Measurements from ENCODE around the gene CPA3. TPM values are rescaled to one million over a fixed set of nuclear protein-coding genes. Genes with fewer than 3 reads are reported as not detected.

CPA3 gene
- total RNA-seq, 1 donor = 1.2 TPM

Other genes with a start within 250 kb of the CPA3 start
- gene AGTR1, start 167.4 kb upstream of the CPA3 start, total RNA-seq = 0.10 TPM
- gene CPB1, start 37.5 kb upstream of the CPA3 start, total RNA-seq = not detected
- gene GYG1, start 126.2 kb downstream of the CPA3 start, total RNA-seq = 33.4 TPM
- gene HLTF, start 221.2 kb downstream of the CPA3 start, total RNA-seq = 3.5 TPM